Measurements from ENCODE around the gene DNAJC5. TPM values are rescaled to one million over a fixed set of nuclear protein-coding genes. Genes with fewer than 3 reads are reported as not detected.

Gene DNAJC5
- total and polyA plus RNA-seq, 2 experiments from 2014 or later: 7.1 to 33.5 TPM

- no peaks in the 10 kb centered on the region for H3K9me3 Mint-ChIP-seq
- H3K27me3 ChIP-seq (ENCODE audit: insufficient read depth): no peaks in the 10 kb centered on the region
- H3F3A ChIP-seq (replicated peaks; ENCODE audit: low read depth): peaks cover 14% of the 10 kb centered on the region; the same call in 1 of the 2 replicates
- H3K27me3 Mint-ChIP-seq (ENCODE audit: insufficient read depth, low read depth, poor library complexity): peaks cover 19% of the 10 kb centered on the region
- no peak overlapping the region for H2AFZ ChIP-seq
- H3K4me2 ChIP-seq: no peak overlapping the region
- no peaks in the 10 kb centered on the region for H3K4me1 ChIP-seq (ENCODE audit: insufficient read depth)
- H3K36me3 ChIP-seq (ENCODE audit: insufficient read depth): peaks cover 11% of the 10 kb centered on the region; the same call in 1 of the 2 replicates
- TF ChIP-seq EZH2 (IDR thresholded peaks at IDR 0.05; ENCODE audit: low read depth, unreplicated experiment) (no peak), ZNF331 (CRISPR knock-in tag; IDR thresholded peaks at IDR 0.05; ENCODE audit: low read depth) (no peak), ETS1 (IDR thresholded peaks at IDR 0.05) (no peak), JUNB (IDR thresholded peaks at IDR 0.05; ENCODE audit: unreplicated experiment) (no peak), NANOG (IDR thresholded peaks at IDR 0.05; ENCODE audit: borderline replicate concordance) (no peak), REST (IDR thresholded peaks at IDR 0.05; ENCODE audit: unreplicated experiment) (no peak), CTCF (conservative IDR thresholded peaks at IDR 0.05; ENCODE audit: low read depth in 2 of 2) (no peak), EZH2phosphoT487 (IDR thresholded peaks at IDR 0.05; ENCODE audit: unreplicated experiment) (no peak), ZNF114 (CRISPR knock-in tag; IDR thresholded peaks at IDR 0.05) (no peak)
- peaks cover 54% of the 10 kb centered on the region for H3K36me3 Mint-ChIP-seq (ENCODE audit: low read depth)
- ATAC-seq (no peak), DNase-seq (ENCODE audit: low spot score) (no peak)
- peaks cover 8% of the 10 kb centered on the region; the same call in 1 of the 2 replicates for H3K79me2 ChIP-seq (replicated peaks; ENCODE audit: insufficient read depth)
- no peak overlapping the region for H3K27ac ChIP-seq (ENCODE audit: low read depth)
- no peaks in the 10 kb centered on the region; the same call in 2 of the 3 replicates for H3K4me1 Mint-ChIP-seq
- no peak overlapping the region for H3K4me3 Mint-ChIP-seq
- no peak overlapping the region for H3K4me3 ChIP-seq
- H3K27ac Mint-ChIP-seq: no peak overlapping the region
- H3K9me2 ChIP-seq (ENCODE audit: insufficient read depth): no peaks in the 10 kb centered on the region
- peaks cover 16% of the 10 kb centered on the region for H4K20me1 ChIP-seq (replicated peaks; ENCODE audit: insufficient read depth)
These were observed 8.9 kb upstream of the DNAJC5 start for GRCh38 chr20:63886054-63886419.
